ENCODE results near the gene WBP4.
"Not testable (repeated sequence)": the region's sequence is repeated elsewhere in the genome, so short reads cannot be mapped to it uniquely, and the experiment has no call there.

Gene WBP4

GRCh38 chr13:41085961-41086585, 24.8 kb downstream of the WBP4 start:
- DNase-seq = no peak

- DNase-seq = not testable (repeated sequence)
These were observed 34.4 kb downstream of the WBP4 start for GRCh38 chr13:41095681-41096080.

GRCh38 chr13:41098761-41099160, 37.5 kb downstream of the WBP4 start:
- DNase-seq = no peak

GRCh38 chr13:41099986-41100385, 38.7 kb downstream of the WBP4 start:
- DNase-seq = no peak

- no peak for DNase-seq
These were observed 45.8 kb downstream of the WBP4 start for GRCh38 chr13:41107104-41107571.

GRCh38 chr13:41107584-41108014, 46.3 kb downstream of the WBP4 start:
- no peak for DNase-seq

- DNase-seq = no peak
These were observed 50.1 kb downstream of the WBP4 start for GRCh38 chr13:41111454-41111853.

GRCh38 chr13:41117869-41118268, 56.6 kb downstream of the WBP4 start:
- DNase-seq = no peak

- no peak for DNase-seq
These were observed 61.5 kb downstream of the WBP4 start for GRCh38 chr13:41122838-41123237.

- DNase-seq = no peak
These were observed 66.4 kb downstream of the WBP4 start for GRCh38 chr13:41127701-41128100.

GRCh38 chr13:41130356-41130755, 69.0 kb downstream of the WBP4 start:
- no peak for DNase-seq

- not testable (repeated sequence) for DNase-seq
These were observed 69.9 kb downstream of the WBP4 start for GRCh38 chr13:41131189-41131588.

- not testable (repeated sequence) for DNase-seq
These were observed 70.6 kb downstream of the WBP4 start for GRCh38 chr13:41131660-41132511.

- peak; percentile 99 for DNase-seq
These were observed 71.3 kb downstream of the WBP4 start, which contains the start of gene KBTBD6 for GRCh38 chr13:41132512-41133152. TSS of gene KBTBD6 (minus strand) at chr13:41132802. CDS start at chr13:41132511, 291 bp downstream.
